MCF 10A (cell line): ENCODE data around the gene CEND1. TPM values are rescaled to one million over a fixed set of nuclear protein-coding genes. Genes with fewer than 3 reads are reported as not detected.

Source experiments
- BruUV-seq: library from RNA; stranded (reverse); fragments of 400-500 nt; replicated peaks from 2 replicates; lab custom pipeline; 2021; lab: Mats Ljungman, UMichigan
- CTCF ChIA-PET: fragments of 300-600 bp; sonication (Branson Sonifier 250); formaldehyde crosslinking; extraction: SDS; loops from one replicate; lab custom pipeline; 2021; ENCODE audit warnings: antibody characterized with exemption, inconsistent platforms; lab: Yijun Ruan, JAX
- POLR2A ChIA-PET: fragments of 300-600, 350-650 bp; sonication (Branson Sonifier 250); formaldehyde crosslinking; extraction: SDS; loops from one replicate; lab custom pipeline; 2020; ENCODE audit warnings: antibody characterized with exemption, inconsistent platforms; lab: Yijun Ruan, JAX
- DNase-seq: peaks from one replicate; pipeline ENCODE4 v3.0.0-alpha.2; 2018; ENCODE audit not compliant: unreplicated experiment
- H3K27ac Mint-ChIP-seq: one replicate; pipeline ENCODE4 v1.8.0; 2022; ENCODE audit warnings: mild to moderate bottlenecking, low read depth, mixed read lengths; ENCODE audit not compliant: unreplicated experiment
- H3K27me3 Mint-ChIP-seq: one replicate; pipeline ENCODE4 v1.8.0; 2022; ENCODE audit warnings: mixed read lengths; ENCODE audit not compliant: insufficient read depth, unreplicated experiment
- H3K36me3 Mint-ChIP-seq: one replicate; pipeline ENCODE4 v1.8.0; 2022; ENCODE audit warnings: mild to moderate bottlenecking, moderate library complexity, mixed read lengths; ENCODE audit not compliant: insufficient read depth, unreplicated experiment
- H3K4me1 Mint-ChIP-seq: one replicate; pipeline ENCODE4 v1.8.0; 2022; ENCODE audit warnings: mixed read lengths; ENCODE audit not compliant: insufficient read depth, unreplicated experiment
- H3K4me3 Mint-ChIP-seq: one replicate; pipeline ENCODE4 v1.8.0; 2022; ENCODE audit warnings: mild to moderate bottlenecking, moderate library complexity, mixed read lengths; ENCODE audit not compliant: unreplicated experiment
- H3K9me3 Mint-ChIP-seq: one replicate; pipeline ENCODE4 v1.8.0; 2022; ENCODE audit warnings: mixed read lengths; ENCODE audit not compliant: unreplicated experiment
- intact Hi-C: fragments of 100-400 bp; cut with micrococcal nuclease; formaldehyde crosslinking; loops from 2 replicates; pipeline ENCODE4 v1.14.1; 2022
- total RNA-seq: library from RNA; stranded (reverse); gene quantifications from 2 replicates; pipeline ENCODE4 v1.2.3, GENCODE V29; 2022
- TF ChIP-seq, protein P1 (sequence below): fragments of 200-600 bp; IDR thresholded peaks from one replicate; pipeline ENCODE4 v1.8.0; 2022; ENCODE audit warnings: antibody characterized with exemption, mild to moderate bottlenecking; ENCODE audit not compliant: unreplicated experiment

Gene CEND1
- total RNA-seq, 1 experiment from 2014 or later, result not detected

DNA sequence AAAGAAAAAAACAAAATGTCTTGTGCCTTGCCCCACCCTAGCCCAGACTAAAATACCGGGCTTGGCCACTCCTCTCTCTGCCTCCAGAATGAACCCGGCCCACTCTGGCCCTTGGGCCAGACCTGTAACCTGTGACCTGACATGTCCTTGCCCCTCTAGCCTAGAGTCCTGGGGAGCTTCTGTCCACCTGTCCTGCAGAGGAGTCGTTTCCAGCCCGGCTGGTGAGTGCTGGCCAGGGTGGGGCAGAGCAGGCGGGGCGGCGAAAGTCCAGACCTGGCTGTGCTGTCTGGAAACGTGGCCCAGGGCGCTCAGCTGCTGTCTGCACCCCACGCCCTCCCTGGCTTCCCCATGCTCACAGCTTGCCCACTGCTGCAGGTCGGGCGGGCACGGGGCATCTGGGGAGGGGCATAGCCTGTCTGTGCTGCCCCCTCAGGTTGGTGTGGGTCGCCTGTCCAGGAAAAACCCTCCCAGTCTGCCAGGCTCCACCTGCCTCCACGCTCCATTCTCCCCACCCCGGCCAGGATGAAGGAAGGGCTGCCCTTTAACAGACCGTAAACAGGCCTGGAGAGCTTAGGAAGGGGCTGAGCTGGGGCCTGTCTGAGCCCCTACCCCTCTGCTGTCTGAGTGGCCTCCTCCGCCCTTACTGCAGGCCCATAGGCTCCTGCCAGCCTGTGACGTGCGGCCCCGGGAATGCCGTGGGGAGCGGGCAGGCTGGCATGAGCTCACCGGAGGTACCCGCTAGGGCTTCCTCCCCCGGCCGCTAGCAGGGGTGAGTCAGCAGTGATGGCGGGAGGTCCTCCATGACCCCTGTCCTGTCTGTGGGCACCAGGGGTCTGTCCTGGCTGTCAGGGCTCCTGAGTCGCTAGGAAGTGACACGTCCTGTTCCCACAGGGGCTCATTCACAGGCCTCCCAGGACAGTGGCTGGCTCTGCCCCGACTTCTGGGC is 44.8 kb upstream of the CEND1 start:
- TF ChIP-seq, protein P1, sequence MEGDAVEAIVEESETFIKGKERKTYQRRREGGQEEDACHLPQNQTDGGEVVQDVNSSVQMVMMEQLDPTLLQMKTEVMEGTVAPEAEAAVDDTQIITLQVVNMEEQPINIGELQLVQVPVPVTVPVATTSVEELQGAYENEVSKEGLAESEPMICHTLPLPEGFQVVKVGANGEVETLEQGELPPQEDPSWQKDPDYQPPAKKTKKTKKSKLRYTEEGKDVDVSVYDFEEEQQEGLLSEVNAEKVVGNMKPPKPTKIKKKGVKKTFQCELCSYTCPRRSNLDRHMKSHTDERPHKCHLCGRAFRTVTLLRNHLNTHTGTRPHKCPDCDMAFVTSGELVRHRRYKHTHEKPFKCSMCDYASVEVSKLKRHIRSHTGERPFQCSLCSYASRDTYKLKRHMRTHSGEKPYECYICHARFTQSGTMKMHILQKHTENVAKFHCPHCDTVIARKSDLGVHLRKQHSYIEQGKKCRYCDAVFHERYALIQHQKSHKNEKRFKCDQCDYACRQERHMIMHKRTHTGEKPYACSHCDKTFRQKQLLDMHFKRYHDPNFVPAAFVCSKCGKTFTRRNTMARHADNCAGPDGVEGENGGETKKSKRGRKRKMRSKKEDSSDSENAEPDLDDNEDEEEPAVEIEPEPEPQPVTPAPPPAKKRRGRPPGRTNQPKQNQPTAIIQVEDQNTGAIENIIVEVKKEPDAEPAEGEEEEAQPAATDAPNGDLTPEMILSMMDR, result no peak
- POLR2A ChIA-PET, result interaction anchor here (0.7 to 11.4 kb wide), 21 partner anchors 9 to 301 kb away, joined by 3 to 274 read pairs (median 6); partner anchors contain the start of genes EPS8L2, PHRF1, PIDD1 and PNPLA2
- TSS peak; percentile 59 for BruUV-seq
- peaks cover 24% of the 10 kb centered on the region for H3K4me1 Mint-ChIP-seq
- no peaks in the 10 kb centered on the region for H3K9me3 Mint-ChIP-seq
- H3K36me3 Mint-ChIP-seq, result peaks cover 60% of the 10 kb centered on the region
- H3K27me3 Mint-ChIP-seq, result no peaks in the 10 kb centered on the region
- CTCF ChIA-PET, result interaction anchor here (0.8 to 1.6 kb wide), 4 partner anchors 10 to 87 kb away, joined by 3 to 6 read pairs (median 4); no protein-coding TSS in a partner anchor
- peak; percentile 92 for DNase-seq
- H3K27ac Mint-ChIP-seq, result peak overlapping the region; percentile 94
- H3K4me3 Mint-ChIP-seq, result peak overlapping the region; percentile 81
- intact Hi-C loops, result loop anchor here (1.0 kb wide), 1 partner anchor 15 kb away; no protein-coding TSS in a partner anchor

DNA sequence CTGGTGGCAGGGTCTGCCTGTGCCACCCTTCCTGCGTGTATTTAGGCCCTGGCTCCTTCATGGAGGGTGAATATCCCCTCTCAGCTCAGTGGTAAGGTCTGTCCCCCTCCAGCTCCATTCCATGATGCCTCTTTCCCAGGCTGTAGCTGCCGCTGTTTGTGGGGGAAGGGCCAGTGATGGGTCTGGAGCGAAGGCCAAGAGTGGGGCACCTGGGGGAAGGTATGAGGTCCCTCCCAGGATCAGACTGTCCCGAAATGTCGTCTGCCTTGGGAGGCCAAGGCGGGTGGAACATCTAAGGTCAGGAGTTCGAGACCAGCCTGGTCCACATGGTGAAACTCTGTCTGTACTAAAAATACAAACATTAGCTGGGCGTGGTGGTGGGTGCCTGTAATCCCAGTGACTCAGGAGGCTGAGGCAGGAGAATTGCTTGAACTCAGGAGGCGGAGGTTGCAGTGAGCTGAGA is 44.0 kb upstream of the CEND1 start:
- Mint-ChIP-seq H3K4me1 (peaks cover 21% of the 10 kb centered on the region), H3K27ac (peak overlapping the region; percentile 94), H3K4me3 (peak overlapping the region; percentile 81), H3K9me3 (no peaks in the 10 kb centered on the region), H3K27me3 (no peaks in the 10 kb centered on the region), H3K36me3 (peaks cover 53% of the 10 kb centered on the region)
- ChIA-PET POLR2A (interaction anchor here (0.6 to 11.4 kb wide), 22 partner anchors 9 to 300 kb away, joined by 3 to 274 read pairs (median 6); partner anchors contain the start of genes EPS8L2, GATD1, PHRF1 and PIDD1), CTCF (interaction anchor here (0.7 to 1.6 kb wide), 3 partner anchors 10 to 86 kb away, joined by 3 to 6 read pairs (median 3); no protein-coding TSS in a partner anchor)
- peak; percentile 57 for DNase-seq
- no TSS peak for BruUV-seq
- intact Hi-C loops, result loop anchor here (1.0 kb wide), 1 partner anchor 15 kb away; no protein-coding TSS in a partner anchor
- TF ChIP-seq, protein P1, result no peak

DNA sequence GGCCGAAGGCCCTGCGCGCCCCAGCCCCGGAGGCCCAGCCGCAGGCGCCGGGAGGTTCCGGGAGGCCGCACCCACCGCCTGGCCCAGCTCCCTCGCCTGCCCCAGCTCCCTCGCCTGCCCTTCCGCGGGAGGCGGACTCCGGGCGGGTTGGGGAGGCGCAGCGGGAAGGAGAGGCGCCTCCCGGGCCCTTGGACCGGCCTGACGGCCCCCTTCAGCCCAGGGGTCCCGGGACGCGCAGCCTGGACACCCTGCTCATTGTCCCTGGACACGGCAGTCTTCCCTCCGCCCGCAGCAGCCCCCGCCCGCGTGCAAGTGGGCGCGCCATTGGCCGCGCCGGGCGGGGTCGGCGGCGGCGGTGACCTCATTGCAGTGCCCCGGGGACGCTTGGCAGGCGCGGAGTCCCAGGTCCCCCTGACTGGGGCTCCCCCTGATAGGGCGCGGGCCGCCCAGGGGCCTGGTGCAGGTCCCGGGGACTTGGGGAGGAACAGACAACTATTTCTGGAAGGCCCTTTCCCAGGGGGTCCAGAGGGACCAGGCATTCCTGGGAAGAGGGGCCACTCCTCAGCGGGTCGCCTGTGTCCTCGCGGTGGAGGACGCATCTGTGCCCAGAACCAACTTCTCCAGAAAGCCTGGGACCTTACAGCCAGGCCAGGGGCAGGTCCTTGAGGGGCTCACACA is 43.4 kb upstream of the CEND1 start:
- intact Hi-C loops, result no loop called here
- no TSS peak for BruUV-seq
- H3K9me3 Mint-ChIP-seq, result no peaks in the 10 kb centered on the region
- H3K4me1 Mint-ChIP-seq, result peaks cover 17% of the 10 kb centered on the region
- TF ChIP-seq, protein P1, result no peak
- peak overlapping the region; percentile 81 for H3K4me3 Mint-ChIP-seq
- ChIA-PET CTCF (interaction anchor here (0.7 to 1.6 kb wide), 2 partner anchors 11 to 13 kb away, joined by 3 to 6 read pairs; no protein-coding TSS in a partner anchor), POLR2A (interaction anchor here (0.6 to 11.4 kb wide), 17 partner anchors 9 to 299 kb away, joined by 3 to 274 read pairs (median 6); partner anchors contain the start of genes GATD1, PHRF1, PIDD1 and PNPLA2)
- H3K36me3 Mint-ChIP-seq, result peaks cover 47% of the 10 kb centered on the region
- H3K27ac Mint-ChIP-seq, result peak overlapping the region; percentile 94
- DNase-seq, result peak; percentile 58
- H3K27me3 Mint-ChIP-seq, result no peaks in the 10 kb centered on the region
